HG03565 (cell line): Measurements from ENCODE around the gene RETN.

Experiments
- ATAC-seq: cut with Tn5 transposase; IDR thresholded peaks from one replicate; pipeline ENCODE4 v1.9.1; 2021; ENCODE audit warnings: mild to moderate bottlenecking, moderate library complexity; ENCODE audit not compliant: unreplicated experiment

The RETN gene

DNA sequence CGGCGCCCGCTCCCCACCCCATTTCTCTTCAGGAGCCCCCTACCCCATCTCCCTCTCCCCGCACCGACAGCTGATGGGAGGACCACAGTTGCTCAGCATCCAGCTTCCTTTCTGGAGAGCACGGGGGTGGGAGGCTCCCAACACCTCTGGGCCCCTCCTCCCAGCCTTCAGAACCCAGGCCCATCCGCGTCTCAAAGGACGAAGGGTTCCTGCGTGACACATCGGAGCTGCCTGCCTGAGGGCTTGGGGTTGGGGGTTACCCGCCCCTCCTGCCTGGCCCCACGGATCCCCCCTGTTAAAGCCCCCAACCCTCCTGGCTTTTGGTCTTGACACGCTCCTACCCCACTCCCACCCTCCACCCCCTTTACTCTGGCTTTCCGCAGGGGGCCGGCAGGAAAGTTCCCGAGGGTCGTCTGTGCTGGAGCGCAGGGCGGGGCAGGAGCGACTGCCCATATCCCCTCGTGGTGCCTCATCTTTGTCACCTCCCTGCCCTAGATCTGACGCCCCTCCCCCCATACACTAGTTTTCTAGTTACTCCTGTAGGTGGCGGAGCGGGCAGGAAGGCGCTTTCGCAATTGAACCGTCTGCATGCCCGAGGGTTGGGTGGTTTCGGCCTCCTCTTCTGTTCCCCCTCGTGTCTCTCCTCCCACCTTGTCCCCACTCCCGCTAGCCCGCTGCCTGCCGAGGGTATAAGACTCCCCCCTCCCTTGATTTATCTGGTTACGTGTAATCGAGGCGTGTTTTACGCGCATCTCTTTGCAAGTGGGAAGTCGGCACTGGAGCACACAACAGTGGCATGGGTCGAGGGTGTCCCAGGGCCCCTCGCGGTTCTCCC lies 12.7 kb downstream of the RETN start:
- ATAC-seq = no peak

DNA sequence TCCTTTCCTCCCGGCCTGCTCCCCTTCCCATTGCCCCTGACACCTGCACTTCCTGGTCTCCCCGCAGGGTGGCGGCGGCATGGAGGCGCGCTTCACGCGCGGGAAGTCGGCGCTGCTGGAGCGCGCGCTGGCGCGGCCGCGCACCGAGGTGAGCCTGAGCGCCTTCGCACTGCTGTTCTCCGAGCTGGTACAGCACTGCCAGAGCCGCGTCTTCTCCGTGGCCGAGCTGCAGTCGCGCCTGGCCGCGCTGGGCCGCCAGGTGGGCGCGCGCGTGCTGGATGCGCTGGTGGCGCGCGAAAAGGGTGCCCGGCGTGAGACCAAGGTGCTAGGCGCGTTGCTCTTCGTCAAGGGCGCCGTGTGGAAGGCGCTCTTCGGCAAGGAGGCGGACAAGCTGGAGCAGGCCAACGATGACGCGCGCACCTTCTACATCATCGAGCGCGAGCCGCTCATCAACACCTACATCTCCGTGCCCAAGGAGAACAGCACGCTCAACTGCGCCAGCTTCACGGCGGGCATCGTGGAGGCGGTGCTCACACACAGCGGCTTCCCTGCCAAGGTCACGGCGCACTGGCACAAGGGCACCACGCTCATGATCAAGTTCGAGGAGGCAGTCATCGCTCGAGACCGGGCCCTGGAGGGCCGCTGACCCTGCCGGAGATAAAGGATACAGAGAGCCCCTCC lies 13.5 kb downstream of the RETN start:
- no peak for ATAC-seq

DNA sequence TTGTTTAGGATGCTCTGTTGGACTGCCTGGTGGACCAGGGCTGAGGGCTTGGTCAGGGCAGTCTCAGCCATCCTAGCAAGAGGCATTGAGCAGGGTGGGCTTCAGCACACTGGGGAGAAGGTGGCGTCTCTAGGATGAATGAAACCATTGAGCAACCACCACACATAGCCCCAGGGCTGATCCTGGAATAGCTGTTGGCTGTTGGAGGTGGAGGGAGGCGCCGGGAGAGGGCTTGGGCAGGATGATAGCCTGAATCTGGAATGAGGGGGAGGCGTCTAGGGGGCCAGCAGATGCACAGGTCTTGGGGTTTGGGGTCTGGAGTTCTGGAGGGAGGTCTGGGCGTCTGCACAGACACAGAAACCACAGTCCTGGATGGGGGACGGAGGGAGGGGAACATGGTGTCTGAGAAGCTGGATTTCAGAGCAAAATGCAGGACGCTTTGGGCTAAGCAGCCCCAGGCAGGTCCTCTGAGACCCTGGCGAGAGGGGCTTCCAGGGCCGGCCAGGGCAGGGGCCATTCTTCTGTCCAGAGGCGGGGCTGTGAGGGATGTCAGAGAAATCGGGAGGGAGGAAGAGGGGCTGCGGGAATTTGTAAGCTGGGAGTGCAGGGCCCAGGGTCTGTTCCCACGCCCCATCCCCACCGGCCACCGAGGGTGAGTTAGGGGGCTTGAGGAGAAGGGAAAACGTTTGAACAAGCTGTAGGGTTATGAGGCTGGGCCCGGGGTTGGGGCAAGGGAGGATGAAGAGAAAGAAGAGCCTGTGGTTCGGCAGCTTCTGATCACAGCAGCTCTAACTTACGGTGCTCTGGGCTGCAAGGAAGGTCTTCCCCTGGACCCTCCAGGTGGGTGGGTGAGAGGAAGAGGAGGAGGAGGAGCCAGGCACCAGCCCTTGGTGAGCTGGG lies 16.9 kb downstream of the RETN start:
- no peak for ATAC-seq

DNA sequence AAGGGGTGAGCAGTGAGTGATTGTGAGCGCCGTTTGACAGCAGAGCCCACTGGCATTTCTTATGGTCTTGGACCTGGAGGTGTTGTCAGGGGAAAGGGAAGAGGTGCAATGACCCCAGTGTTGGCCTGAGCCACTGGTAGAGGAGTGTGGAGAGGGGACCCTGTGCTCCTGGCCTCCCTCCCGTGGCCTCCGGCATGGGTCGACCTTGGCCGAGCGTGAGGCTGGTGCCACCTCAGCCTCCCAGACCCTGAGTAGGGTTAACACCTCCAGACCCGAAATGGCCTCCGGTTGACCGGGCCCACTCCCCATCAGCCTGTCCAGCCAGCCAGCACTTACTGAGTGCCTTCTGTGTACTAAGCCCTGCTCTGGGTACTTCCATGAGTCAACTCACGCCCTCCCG lies 18.3 kb downstream of the RETN start:
- no peak for ATAC-seq

DNA sequence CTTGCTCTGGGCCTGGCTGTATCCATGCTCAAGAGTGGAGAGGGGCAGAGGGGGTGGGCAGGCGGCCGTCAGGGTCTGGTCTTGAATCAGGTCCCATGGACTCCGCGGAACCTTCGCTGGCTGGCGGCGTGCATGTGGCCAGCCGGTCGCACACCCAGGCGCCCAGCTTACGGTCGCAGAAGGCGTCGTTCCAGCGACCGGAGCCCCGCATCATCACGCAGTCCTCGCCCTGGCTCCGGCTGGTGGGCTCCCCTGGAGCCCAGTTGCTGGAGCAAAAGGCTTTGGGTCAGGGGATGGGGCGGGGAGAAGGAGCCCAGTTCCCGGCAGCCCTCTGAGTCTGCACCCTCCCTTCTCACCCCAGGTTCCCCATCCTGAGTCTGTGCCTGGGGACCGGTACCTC lies 20.3 kb downstream of the RETN start:
- no peak for ATAC-seq

DNA sequence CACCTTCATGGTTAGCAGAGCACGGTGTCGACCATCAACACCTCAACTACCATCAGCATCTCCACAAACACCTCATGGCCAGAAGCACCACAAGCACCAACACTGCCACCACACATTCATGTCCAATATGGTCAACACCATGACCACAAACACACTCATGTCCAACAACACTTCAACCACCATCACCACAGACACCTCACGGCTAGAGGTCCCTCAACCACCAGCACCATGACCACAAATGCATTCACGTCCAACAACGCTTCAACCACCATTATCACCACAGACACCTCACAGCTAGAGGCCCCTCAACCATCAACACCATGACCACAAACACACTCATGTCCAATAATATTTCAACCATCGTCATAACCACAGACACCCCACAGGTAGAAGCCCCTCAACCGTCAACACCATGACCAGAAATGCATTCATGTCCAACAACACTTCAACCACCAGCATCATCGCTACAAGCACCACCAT lies 22.0 kb downstream of the RETN start:
- ATAC-seq = no peak

DNA sequence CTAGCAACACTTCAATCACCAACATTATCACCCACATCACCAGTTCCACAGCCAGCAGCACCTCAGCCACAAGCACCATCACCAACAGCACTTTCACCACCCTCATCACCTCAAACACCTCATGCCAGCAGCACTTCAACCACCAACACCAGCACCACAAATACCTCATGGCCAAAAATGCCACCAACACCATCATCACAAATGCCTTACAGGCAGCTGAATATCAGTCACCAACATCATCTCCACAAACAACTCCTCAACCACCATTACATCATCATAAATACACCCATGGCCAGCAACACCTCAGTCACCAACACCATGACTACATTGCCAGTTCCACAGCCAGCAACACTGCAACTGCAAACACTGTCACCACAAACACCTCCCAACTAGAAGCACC lies 22.6 kb downstream of the RETN start:
- ATAC-seq = no peak

DNA sequence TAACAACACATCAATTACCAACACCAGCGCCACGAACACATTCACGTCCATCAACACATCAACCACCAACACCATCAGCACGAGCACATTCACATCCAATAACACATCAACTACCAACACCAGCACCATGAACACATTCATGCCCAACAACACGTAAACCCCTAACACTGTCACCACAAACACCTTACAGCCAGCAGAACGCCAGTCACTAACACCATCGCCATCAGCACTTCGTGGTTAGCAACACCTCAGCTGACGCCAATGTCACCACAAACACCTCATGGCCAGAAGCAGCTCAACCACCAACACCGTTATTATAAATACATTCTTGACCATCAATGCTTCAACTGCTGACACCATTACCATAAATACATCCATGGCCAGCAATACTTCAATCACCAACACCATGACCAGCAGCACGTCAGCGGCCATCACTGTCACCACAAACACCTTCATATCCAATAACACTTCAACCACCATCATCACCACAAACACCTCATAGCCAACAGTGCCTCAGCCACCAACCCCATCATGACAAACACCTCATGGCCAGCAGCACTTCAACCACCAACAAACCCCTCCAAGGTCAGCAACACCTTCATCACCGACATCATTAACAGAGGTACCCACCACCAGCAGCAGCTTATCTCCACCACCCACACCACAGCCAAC lies 23.7 kb downstream of the RETN start:
- ATAC-seq = no peak

DNA sequence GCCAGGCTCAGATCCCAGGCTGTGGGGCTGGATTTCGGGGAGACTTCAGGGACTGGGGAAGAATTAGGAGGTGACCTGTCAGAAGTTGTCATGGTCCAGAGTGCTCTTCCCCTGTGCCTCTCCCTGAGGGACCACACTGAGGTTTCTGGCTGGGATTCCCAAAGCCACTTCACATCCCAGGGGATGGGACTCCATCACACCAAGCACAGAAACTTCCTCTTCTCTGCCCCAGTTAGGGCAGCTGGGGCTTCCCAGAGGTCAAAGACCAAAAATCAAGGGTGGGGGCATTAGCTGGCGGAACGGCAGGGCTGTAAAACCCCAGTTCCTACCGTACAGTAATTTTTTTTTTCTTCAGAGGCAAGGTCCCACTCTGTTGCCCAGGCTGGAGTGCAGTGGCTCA lies 25.6 kb downstream of the RETN start:
- no peak for ATAC-seq

DNA sequence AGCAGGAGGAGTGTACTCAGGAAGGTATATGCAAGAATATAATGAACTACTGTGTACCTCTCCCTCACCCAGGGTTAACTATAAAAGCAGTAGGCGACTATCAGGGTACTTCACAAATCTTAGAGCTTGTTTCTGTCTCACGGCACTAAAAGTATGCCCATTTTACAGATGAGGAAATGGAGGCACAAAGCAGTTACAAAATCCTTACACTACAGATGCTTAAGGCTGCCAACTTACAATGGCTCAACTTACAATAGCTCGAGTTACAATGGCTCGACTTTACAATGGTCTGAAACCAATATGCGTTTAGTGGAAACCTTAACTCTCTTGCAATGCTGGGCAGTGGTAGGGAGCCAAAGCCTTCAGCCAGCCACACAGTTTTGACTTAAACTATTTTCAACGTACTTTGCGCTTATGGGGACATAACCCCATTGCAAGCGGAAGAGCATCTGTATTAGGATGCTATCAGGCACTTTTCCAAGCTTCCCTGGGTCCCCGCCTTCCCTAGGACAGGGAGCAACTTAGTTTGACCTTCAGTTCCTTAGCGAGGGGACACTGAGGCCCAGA lies 29.0 kb downstream of the RETN start:
- ATAC-seq = no peak

DNA sequence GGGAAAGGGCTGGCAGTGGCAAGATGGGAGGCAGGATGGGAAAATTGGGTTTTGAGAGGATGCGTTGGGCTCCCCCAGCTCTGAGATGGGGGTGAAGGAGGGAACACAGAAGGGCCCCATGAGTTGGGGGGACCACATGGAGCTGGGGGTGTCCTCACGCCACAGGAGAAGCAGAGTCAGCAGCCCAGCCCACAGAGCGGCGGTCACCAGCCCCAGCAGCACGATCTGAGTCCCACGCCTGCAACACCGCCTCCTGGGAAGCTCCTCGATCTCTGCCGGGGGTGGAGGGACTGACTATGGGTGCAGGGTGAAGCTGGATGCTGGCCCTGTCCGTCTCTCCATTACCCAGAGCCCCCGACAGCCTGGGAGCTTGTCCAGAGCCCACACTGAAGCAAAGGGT lies 29.7 kb downstream of the RETN start:
- no peak for ATAC-seq

DNA sequence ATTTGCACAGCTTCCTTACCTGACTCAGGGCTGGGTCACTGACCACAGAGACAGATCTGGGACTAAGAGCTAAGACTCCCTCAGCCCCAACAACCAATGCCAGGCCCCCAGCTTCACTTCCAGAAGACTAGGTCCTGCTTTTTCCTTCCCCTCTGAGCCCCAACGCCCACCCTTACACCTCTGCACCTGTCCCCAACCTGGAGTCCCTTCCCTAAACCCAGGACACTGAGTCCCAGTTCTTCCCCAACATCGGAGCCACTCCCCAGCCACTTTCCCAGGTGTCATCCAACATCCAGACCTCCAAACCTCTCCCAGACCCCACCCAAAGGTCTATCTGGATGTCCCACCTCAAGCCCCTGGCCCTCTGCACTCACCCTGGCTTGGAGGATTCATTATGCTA lies 30.2 kb downstream of the RETN start:
- ATAC-seq = no peak

DNA sequence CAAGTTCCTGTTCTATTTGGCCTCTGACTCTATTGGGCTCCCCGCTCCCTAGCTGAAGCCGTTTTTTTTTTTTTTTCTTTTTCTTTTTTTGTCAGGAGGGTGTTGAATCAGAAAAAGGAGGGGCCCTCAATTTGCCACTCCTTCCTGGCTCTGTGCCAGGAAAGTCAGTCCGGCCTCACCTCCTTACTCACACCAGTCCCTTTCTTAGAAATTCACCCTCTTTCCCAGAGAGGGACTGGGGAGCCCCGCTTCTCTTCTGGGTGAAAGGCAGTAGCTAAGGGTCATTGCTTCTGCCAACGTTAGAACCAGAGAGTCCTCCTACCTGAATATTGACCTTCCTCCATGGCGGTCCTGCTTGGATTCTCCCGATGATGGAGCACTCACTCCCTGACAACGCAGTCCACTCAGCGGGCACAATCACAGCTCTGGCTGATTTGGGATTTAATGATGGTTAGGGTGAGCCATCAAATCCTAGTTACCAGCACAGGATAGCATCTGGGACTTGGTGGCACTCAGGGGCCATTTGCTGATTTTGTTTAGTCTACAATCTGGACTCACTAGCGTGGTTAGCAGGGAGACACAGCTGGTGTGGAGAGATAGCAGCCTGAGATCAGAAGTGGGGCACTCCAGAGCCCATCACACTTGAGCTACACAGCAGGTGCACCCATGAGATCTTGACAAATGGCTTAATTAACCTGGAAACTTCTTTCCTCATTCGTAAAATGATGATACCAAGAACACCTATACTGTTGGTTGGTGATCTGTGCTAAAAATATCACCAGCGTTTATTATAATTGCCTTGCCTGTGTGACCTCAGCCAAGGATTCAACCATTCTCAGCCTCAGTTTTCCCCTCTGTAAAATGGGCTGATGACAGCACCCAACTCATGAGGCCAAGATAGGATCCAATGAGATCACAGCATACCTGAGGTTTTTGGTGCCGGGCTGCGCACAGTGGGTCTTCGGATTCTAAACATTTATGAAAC lies 30.9 kb downstream of the RETN start:
- ATAC-seq = no peak

DNA sequence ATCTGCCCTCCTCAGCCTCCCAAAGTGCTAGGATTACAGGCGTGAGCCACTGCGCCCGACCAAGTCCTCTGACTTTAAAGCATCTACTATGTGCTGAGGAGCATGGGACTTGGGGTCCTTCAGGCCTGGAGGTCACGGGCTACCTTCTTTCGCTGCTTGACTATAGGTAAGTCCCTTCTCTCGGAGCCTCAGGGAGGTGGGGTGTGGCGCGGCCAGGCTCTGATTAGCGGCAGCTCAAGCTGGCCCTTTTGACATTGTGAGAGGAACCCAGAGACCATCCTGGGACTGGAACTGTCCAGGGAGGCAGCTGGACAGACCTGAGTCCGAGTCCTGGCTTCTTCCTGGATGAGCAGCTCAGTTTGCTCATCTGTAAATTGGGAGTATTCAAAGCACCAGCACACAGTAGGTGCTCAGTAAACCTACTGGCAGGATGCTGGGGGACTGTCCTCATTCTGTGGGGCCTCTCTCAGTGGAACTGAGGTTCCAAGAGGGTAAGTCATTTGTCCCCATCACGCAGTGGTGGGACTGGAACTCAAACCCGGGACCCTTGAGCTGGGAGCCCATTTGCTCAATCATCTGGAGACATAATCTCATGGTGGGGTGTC lies 32.3 kb downstream of the RETN start:
- ATAC-seq = no peak

DNA sequence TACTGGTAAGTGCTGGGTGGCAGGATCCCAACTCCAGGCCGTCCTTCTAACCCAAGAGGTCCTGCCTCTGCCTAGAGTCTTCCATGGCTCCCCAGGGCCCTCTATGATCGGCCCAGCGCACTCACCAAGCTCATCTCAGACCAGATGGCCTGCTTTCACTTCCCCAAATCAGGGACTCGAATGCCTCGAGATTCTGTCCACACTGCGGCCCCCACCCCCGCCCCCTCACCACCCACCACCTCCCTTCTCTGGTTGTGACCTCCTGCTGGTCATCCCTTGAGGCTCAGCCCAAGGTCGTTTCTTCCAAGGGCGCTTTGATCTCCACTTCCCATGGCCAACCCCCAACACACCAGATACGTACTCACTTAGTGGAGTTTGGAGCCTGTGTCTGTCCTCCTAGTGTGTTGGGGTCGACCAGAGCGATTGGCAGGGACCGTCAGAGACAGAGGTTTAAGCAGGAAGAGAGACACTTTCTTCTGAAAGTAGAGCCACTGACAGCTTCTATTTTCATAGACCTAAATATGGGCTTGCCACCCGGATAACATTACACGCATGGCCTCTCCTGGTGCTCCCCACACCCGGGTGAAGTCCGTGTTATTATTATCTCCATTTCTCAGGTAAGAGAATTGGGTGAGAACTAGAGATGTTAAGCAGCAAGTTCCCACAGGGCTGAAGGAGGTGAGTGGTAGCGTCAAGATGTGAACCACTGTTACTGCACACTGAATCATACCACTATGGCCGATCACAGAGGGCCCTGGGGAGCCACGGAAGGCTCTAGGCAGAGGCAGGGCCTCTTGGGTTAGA lies 33.0 kb downstream of the RETN start, which contains the start of gene FCER2:
TSS of gene FCER2 (minus strand) at position 478 of the 804 bp plus-strand sequence. CDS start 2,371 bp downstream, outside the sequence.
- peak; percentile 52 for ATAC-seq

DNA sequence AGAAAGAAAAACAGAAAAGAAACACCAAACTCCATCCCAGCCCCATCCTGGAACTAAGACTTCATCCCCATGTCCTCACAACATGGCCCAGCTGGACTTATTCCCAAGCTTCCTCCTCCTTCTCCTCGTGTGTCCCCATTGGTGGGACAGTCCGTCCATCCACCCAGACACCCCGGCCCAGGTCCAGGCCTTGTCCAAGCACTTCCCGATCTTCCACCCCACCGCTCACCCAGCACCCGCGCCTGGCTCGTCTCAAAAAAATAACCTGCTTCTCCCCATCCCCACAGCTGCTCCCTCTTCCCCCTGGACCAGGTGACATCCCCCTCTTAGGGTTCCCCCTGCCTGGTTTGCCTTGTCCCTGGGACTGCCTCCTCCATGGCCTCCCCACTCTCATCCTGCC lies 34.5 kb downstream of the RETN start:
- no peak for ATAC-seq

DNA sequence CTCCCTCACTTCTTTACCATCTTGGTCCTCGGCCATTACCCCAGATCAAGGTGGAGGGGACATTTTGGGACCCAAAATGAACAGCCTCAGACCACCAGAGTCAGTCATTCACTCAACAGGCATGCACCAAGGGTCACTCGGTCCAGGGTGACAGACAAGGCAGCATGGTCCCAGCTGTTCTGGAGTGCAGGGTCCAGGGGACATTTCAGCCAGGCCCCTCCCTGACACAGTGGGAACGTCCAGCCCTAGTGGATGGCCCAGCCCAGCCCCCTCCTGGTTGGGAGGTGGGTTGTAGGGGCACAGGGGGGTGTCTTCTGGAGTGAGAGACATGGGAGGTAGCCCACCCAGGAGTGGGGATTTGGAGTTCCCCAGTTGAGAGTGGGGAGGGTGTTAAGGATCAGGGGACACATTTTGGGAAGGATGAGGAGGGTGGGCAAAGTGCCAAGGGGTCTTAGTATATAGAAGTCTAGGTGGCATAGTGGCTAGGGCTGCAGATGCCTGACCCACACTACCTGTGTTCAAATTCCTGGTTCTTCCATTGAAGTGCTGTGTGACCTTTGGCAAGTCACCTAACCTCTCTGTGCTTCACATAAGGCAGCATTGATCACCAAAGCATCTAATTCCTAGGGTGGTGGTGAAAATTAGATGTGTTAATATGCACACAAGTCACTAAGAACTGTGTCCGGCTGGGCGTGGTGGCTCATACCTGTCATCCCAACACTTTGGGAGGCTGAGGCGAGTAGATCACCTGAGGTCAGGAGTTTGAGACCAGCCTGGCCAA lies 35.6 kb downstream of the RETN start:
- ATAC-seq = no peak
